K562 (cell line): Measurements from ENCODE around the gene ACO2. TPM values are rescaled to one million over a fixed set of nuclear protein-coding genes. Genes with fewer than 3 reads are reported as not detected.

ENCODE experiments used
- ATAC-seq: fragments of 200-7000 bp; cut with Tn5 transposase; 3 replicates; pipeline ENCODE4 v1.9.1; 2020; ENCODE audit warnings: moderate library complexity
- BruUV-seq: library from RNA; stranded (reverse); fragments of 400-500 nt; replicated peaks from 2 replicates; lab custom pipeline; 2021; lab: Mats Ljungman, UMichigan
- CTCF ChIA-PET: fragments of 300-600 bp; formaldehyde crosslinking; extraction: SDS; loops from one replicate; lab custom pipeline; 2021; ENCODE audit warnings: low intra/inter-chr PET ratio; lab: Yijun Ruan, JAX
- POLR2A ChIA-PET: fragments of 300-600, 350-650 bp; sonication (Branson Sonifier 250); formaldehyde crosslinking; extraction: SDS; loops from one replicate; lab custom pipeline; 2021; ENCODE audit warnings: antibody characterized with exemption, inconsistent platforms; lab: Yijun Ruan, JAX
- DNase-seq, 4 experiments: peaks; one replicate each; pipeline versions ENCODE4 v3.0.0 to v3.0.0-alpha.2; 2011 to 2018; ENCODE audit warnings: low spot score in 3 of 4, mixed read lengths in 3 of 4; ENCODE audit errors: extremely low read depth in 1 of 4
- FAIRE-seq: peaks from 2 replicates; lab custom pipeline; 2011; peaks lifted over from hg19 to GRCh38; lab: Jason Lieb, UNC
- H2AFZ ChIP-seq: 2 replicates; pipeline ENCODE4 v1.6.0; 2011; ENCODE audit warnings: low read depth, low read length, control low read depth, inconsistent platforms
- H3K27ac ChIP-seq: fragments of 200-600 bp; 3 replicates; pipeline ENCODE4 v1.8.0; 2011; ENCODE audit warnings: low read depth, mild to moderate bottlenecking, control low read depth, inconsistent platforms, low read length, moderate library complexity, mixed read lengths; ENCODE audit errors: extremely low read depth
- H3K27me3 ChIP-seq, 2 experiments: fragments of 300-600 bp in 1 of 2; 2 replicates in 1 of 2; 3 replicates in 1 of 2; pipeline versions ENCODE4 v1.6.0 to v1.8.0; 2011; ENCODE audit warnings: inconsistent platforms in 2 of 2, low read length in 2 of 2, mild to moderate bottlenecking in 1 of 2, mixed read lengths in 1 of 2, moderate library complexity in 1 of 2; ENCODE audit not compliant: control insufficient read depth in 2 of 2, insufficient read depth in 2 of 2
- H3K36me3 ChIP-seq: fragments of 300-600 bp; 3 replicates; pipeline ENCODE4 v1.8.0; 2011; ENCODE audit warnings: mild to moderate bottlenecking, low read length, inconsistent platforms; ENCODE audit not compliant: control insufficient read depth, insufficient read depth
- H3K4me1 ChIP-seq, 2 experiments: fragments of 200-600 bp in 1 of 2; replicated peaks in 1 of 2; 2 replicates in 1 of 2; 3 replicates in 1 of 2; pipeline versions ENCODE4 v1.5.1 to v1.8.0; 2011; ENCODE audit warnings: inconsistent platforms in 2 of 2, low read length in 2 of 2, mild to moderate bottlenecking in 1 of 2, mixed read lengths in 1 of 2, moderate library complexity in 1 of 2; ENCODE audit not compliant: control insufficient read depth in 2 of 2, insufficient read depth in 2 of 2
- H3K4me2 ChIP-seq: 2 replicates; pipeline ENCODE4 v1.6.1; 2011; ENCODE audit warnings: low read length, control low read depth, inconsistent platforms, mixed read lengths; ENCODE audit not compliant: insufficient read depth
- H3K4me3 ChIP-seq: fragments of 200-600 bp; sonication (generic), shearing (Covaris generic); 2 replicates; pipeline ENCODE4 v1.5.1; 2016; ENCODE audit warnings: control low read depth, inconsistent platforms
- H3K79me2 ChIP-seq: fragments of 200-600 bp; 3 replicates; pipeline ENCODE4 v1.8.0; 2011; ENCODE audit warnings: low read length, inconsistent platforms; ENCODE audit not compliant: control insufficient read depth, insufficient read depth
- H3K9ac ChIP-seq, 2 experiments: 2 replicates each; pipeline versions ENCODE4 v1.6.0 to v1.6.1; 2011; ENCODE audit warnings: low read depth in 2 of 2, low read length in 2 of 2, control low read depth in 1 of 2, inconsistent platforms in 1 of 2, mild to moderate bottlenecking in 1 of 2, mixed read lengths in 1 of 2; ENCODE audit not compliant: insufficient read depth in 1 of 2
- H3K9me1 ChIP-seq: one replicate; pipeline ENCODE4 v1.6.0; 2011; ENCODE audit warnings: inconsistent platforms, mild to moderate bottlenecking, low read length, moderate library complexity; ENCODE audit not compliant: control insufficient read depth, insufficient read depth
- H3K9me3 ChIP-seq: replicated peaks from 2 replicates; pipeline ENCODE4 v1.5.1; 2011; ENCODE audit warnings: low read depth, low read length, inconsistent platforms; ENCODE audit not compliant: control insufficient read depth, insufficient read depth
- H4K20me1 ChIP-seq: replicated peaks from 2 replicates; pipeline ENCODE4 v1.6.1; 2011; ENCODE audit warnings: low read length, inconsistent platforms, mixed read lengths; ENCODE audit not compliant: control insufficient read depth, insufficient read depth
- FOSL1 ChIP-seq: fragments of 200-800 bp; sonication (Bioruptor generic); conservative IDR thresholded peaks from 2 replicates; pipeline ENCODE4 v1.6.1; 2016; ENCODE audit warnings: missing genetic modification characterization, missing compliant biosample characterization
- HNRNPLL ChIP-seq: fragments of 200-400 bp; formaldehyde crosslinking; IDR thresholded peaks from 2 replicates; pipeline ENCODE4 v1.6.1; 2017; ENCODE audit warnings: low read length, low read depth, mild to moderate bottlenecking; ENCODE audit not compliant: poor library complexity, severe bottlenecking
- MCM3 ChIP-seq: fragments of 450-650 bp; IDR thresholded peaks from 2 replicates; pipeline ENCODE4 v1.6.1; 2016
- WGBS: fragments of 100-300 bp; shearing (Covaris generic); methylation state at CpG from one replicate; pipeline ENCODE4 v1.1.6; 2016; ENCODE audit warnings: low coverage, mixed read lengths; ENCODE audit not compliant: insufficient coverage; ENCODE audit errors: missing lambda C conversion rate; 5-methylcytosine and 5-hydroxymethylcytosine counted together
- in situ Hi-C: fragments of 300-500 bp; cut with MboI; formaldehyde crosslinking; loops from 4 replicates; pipeline ENCODE4 v1.15.0; 2018; ENCODE audit warnings: inconsistent platforms, mixed read lengths
- intact Hi-C: fragments of 100-400 bp; cut with micrococcal nuclease; formaldehyde crosslinking; loops from 2 replicates; pipeline ENCODE4 v1.14.2; 2022
- polyA plus RNA-seq, 8 experiments: library from polyadenylated mRNA; depleted of rRNA in 4 of 8; stranded (reverse) in 5 of 8; unstranded in 3 of 8; fragments of >200 nt; fragmentation: Nextera tagmentation in 2 of 8; fragmentation: Illumina TruSeq in 1 of 8; extraction: Ambion mirVana in 2 of 8; extraction: Trizol in 1 of 8; gene quantifications; 2 replicates each; pipeline versions ENCODE4 v1.2.1 to v1.2.3, GENCODE V29; 2011 to 2014; ENCODE audit warnings: inconsistent platforms in 1 of 8, missing spikeins in 1 of 8
- total RNA-seq, 7 experiments: library from RNA; depleted of rRNA in 6 of 7; stranded (reverse); fragments of >200 nt in 6 of 7; fragmentation: Illumina TruSeq in 2 of 7; extraction: Trizol in 2 of 7; gene quantifications; 2 replicates each; pipeline versions ENCODE4 v1.2.1 to v1.2.3, GENCODE V29; 2011 to 2021; ENCODE audit warnings: low replicate concordance in 1 of 7
- TF ChIP-seq, protein P1 (sequence below): sonication (generic); formaldehyde crosslinking; IDR thresholded peaks from 2 replicates; pipeline ENCODE4 v1.8.1; 2023; ENCODE audit warnings: mild to moderate bottlenecking, missing genetic modification reagents

Gene ACO2
- total and polyA plus RNA-seq, 9 of the 15 experiments (the other 6 are each of a cell fraction or from before 2014, with no cell fraction given): 16.2 to 119 (median 43.2) TPM

DNA sequence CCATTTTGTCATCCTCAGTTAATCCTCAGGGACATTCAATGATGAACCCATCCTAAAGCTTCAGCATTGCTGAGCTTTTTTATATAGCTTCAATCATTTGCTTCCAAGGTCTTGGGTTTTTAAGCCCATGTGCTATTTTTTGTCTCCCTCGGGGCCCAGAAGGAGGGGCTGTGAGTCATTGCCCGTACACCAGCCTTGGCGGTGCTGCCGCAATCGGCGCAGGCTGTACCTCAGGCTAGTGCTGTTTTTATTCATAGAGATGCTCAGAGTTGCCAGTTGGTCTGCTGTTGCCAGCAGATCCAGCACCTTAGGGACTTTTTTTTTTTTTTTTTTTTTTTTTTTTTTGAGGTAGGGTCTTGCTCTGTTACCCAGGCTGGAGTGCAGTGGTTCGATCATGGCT, 35.5 kb downstream of the ACO2 start:
- Histone ChIP-seq H3K4me2 (no peak overlapping the region), H3K9ac (no peak overlapping the region), H2AFZ (no peak overlapping the region), H3K79me2 (peaks cover 37% of the 10 kb centered on the region; the same call in 2 of the 3 replicates), H3K36me3 (peaks cover 73% of the 10 kb centered on the region; the same call in 2 of the 3 replicates), H3K9me3 (no peaks in the 10 kb centered on the region), H3K27ac (no peak overlapping the region), H3K9me1 (no peaks in the 10 kb centered on the region), H3K27me3 (no peaks in the 10 kb centered on the region), H4K20me1 (0 out of 2 replicates have a peak, but pooled peaks cover 4% of the 10 kb centered on the region), H3K4me1 (peaks cover 0 to 14% of the 10 kb centered on the region in 2 experiments; a peak in 4 of 5 replicates), H3K4me3 (no peak overlapping the region)
- DNase-seq: no peak
- TF ChIP-seq MCM3 (no peak), FOSL1 (tag) (peak; percentile 34; the same call in 1 of the 2 replicates), HNRNPLL (peak; percentile 29)
- TF ChIP-seq, protein P1, sequence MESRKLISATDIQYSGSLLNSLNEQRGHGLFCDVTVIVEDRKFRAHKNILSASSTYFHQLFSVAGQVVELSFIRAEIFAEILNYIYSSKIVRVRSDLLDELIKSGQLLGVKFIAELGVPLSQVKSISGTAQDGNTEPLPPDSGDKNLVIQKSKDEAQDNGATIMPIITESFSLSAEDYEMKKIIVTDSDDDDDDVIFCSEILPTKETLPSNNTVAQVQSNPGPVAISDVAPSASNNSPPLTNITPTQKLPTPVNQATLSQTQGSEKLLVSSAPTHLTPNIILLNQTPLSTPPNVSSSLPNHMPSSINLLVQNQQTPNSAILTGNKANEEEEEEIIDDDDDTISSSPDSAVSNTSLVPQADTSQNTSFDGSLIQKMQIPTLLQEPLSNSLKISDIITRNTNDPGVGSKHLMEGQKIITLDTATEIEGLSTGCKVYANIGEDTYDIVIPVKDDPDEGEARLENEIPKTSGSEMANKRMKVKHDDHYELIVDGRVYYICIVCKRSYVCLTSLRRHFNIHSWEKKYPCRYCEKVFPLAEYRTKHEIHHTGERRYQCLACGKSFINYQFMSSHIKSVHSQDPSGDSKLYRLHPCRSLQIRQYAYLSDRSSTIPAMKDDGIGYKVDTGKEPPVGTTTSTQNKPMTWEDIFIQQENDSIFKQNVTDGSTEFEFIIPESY (CRISPR knock-in tag): peak; percentile 83
- ChIA-PET CTCF (no interaction called here), POLR2A (interaction anchor here (1.8 kb wide), 1 partner anchor 59 kb away, joined by 4 read pairs; no protein-coding TSS in a partner anchor)
- FAIRE-seq: no peak
- intact Hi-C loops: no loop called here
- BruUV-seq: no TSS peak
- ATAC-seq: no peak
- 94% methylated on average over 5 of the region's 7 CpGs for WGBS
- in situ Hi-C loops: no loop called here
